Measurements from ENCODE around the gene ASB8. TPM values are rescaled to one million over a fixed set of nuclear protein-coding genes. Genes with fewer than 3 reads are reported as not detected.

Gene ASB8
- total and polyA plus RNA-seq, 2 of the 4 experiments (the other 2 are of a cell fraction): 22.9 to 26.7 TPM

DNA sequence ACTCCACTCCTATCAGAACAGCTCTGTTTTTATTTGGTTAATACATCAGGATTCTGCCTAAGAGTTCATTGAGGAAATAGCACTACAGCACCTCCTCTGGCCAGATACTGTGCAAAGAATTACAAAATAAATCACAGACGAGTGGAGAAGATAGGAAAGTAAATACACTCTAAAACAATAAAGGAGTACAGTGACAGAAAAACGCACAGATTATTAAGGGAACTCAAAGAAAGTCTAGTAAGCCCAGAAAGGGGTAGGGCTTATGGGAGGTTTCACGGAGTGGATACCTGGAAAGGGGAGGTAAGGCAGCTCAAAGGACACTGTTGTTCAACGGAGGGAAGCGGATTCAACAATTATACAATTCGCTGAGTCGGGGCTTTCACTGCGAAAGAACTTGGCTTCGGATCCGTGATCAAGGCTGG, 40.2 kb upstream of the ASB8 start:
- Histone ChIP-seq H2BK20ac (ENCODE audit: low read depth, low read length) (0 out of 2 replicates have a peak overlapping the region, but pooled peaks have one; percentile 37), H3K27ac (ENCODE audit: insufficient read depth, low read length) (peak overlapping the region; percentile 13; the same call in 1 of the 2 replicates), H3K9me3 (ENCODE audit: control insufficient read depth, insufficient read depth, low read length) (no peaks in the 10 kb centered on the region), H2BK15ac (ENCODE audit: low read depth, low read length) (no peak overlapping the region), H3K27me3 (ENCODE audit: control insufficient read depth, insufficient read depth, low read length) (peaks cover 7% of the 10 kb centered on the region), H3K23ac (ENCODE audit: low read depth, low read length) (peak overlapping the region; percentile 36; the same call in 1 of the 2 replicates), H3K9me1 (ENCODE audit: insufficient read depth, low read length) (peaks cover 3% of the 10 kb centered on the region; the same call in 1 of the 2 replicates), H3K4me2 (ENCODE audit: low read depth, low read length) (peak overlapping the region; percentile 93), H4K8ac (ENCODE audit: low read depth in 2 of 2, low read length in 2 of 2) (peak overlapping the region; percentile 44 to 99), H3K4me3 (ENCODE audit: insufficient read depth, low read depth, low read length) (peak overlapping the region; percentile 55), H3K9ac (ENCODE audit: low read depth, low read length) (peak overlapping the region; percentile 24), H4K20me1 (ENCODE audit: insufficient read depth, low read length) (no peaks in the 10 kb centered on the region), H2BK5ac (ENCODE audit: low read depth, low read length, poor library complexity, severe bottlenecking) (no peak overlapping the region), H4K91ac (ENCODE audit: insufficient read depth, low read depth, low read length) (no peak overlapping the region), H2AK9ac (replicated peaks; ENCODE audit: low read depth, low read length, poor library complexity) (no peak overlapping the region), H3K4ac (ENCODE audit: low read depth, low read length) (peak overlapping the region; percentile 6; the same call in 1 of the 2 replicates), H3K36me3 (ENCODE audit: control insufficient read depth, insufficient read depth, low read length) (no peaks in the 10 kb centered on the region), H2AFZ (replicated peaks; ENCODE audit: low read length, poor library complexity) (peak overlapping the region; percentile 96), H3K4me1 (ENCODE audit: control insufficient read depth, insufficient read depth, low read length) (peaks cover 6% of the 10 kb centered on the region; the same call in 1 of the 2 replicates), H3K79me1 (ENCODE audit: low read depth in 1 of 2, low read length in 2 of 2) (peaks cover 0 to 8% of the 10 kb centered on the region in 2 experiments; a peak in 2 of 4 replicates), H3K56ac (ENCODE audit: extremely low read depth, insufficient read depth, low read length) (no peak overlapping the region), H2AK5ac (ENCODE audit: low read depth, low read length) (no peak overlapping the region), H2BK120ac (ENCODE audit: low read depth, low read length) (no peak overlapping the region), H4K5ac (ENCODE audit: low read depth, low read length) (0 out of 2 replicates have a peak overlapping the region, but pooled peaks have one; percentile 13), H3K14ac (replicated peaks; ENCODE audit: low read depth, low read length) (0 out of 2 replicates have a peak overlapping the region, but pooled peaks have one; percentile 7), H3K18ac (ENCODE audit: low read depth, low read length) (peak overlapping the region; percentile 2; the same call in 1 of the 2 replicates)
- TF ChIP-seq RAD21 (IDR thresholded peaks at IDR 0.05; ENCODE audit: low read length): peak; percentile 16
- TF ChIP-seq MAFK (IDR thresholded peaks at IDR 0.05; ENCODE audit: low read depth, low read length): peak; percentile 73
- TF ChIP-seq, protein P1, sequence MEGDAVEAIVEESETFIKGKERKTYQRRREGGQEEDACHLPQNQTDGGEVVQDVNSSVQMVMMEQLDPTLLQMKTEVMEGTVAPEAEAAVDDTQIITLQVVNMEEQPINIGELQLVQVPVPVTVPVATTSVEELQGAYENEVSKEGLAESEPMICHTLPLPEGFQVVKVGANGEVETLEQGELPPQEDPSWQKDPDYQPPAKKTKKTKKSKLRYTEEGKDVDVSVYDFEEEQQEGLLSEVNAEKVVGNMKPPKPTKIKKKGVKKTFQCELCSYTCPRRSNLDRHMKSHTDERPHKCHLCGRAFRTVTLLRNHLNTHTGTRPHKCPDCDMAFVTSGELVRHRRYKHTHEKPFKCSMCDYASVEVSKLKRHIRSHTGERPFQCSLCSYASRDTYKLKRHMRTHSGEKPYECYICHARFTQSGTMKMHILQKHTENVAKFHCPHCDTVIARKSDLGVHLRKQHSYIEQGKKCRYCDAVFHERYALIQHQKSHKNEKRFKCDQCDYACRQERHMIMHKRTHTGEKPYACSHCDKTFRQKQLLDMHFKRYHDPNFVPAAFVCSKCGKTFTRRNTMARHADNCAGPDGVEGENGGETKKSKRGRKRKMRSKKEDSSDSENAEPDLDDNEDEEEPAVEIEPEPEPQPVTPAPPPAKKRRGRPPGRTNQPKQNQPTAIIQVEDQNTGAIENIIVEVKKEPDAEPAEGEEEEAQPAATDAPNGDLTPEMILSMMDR (conservative IDR thresholded peaks at IDR 0.05; ENCODE audit: low read depth, low read length): peak; percentile 48
- no peak for TF ChIP-seq NFE2L2 (IDR thresholded peaks at IDR 0.05; ENCODE audit: low read depth, low read length)
- WGBS, 2 experiments (ENCODE audit: extremely low coverage in 2 of 2, insufficient read length in 1 of 2): no CpG with 5 or more reads among the region's 10 CpGs
- ATAC-seq (ENCODE audit: low read depth) (peak; percentile 48; the same call in 1 of the 2 replicates), DNase-seq (no peak)
- no TSS peak for BruUV-seq (replicated peaks)
- CTCF ChIA-PET: interaction anchor here (0.5 to 3.8 kb wide), 6 partner anchors 8 to 466 kb away, joined by 3 to 18 read pairs (median 3); partner anchors contain the start of gene PFKM
- intact Hi-C loops (cut with micrococcal nuclease) (loop anchor here (5.0 kb wide), 2 partner anchors 155 to 615 kb away; partner anchors contain the start of gene ZNF641), dilution Hi-C loops (cut with HindIII; ENCODE audit: low sequenced_read_pairs, unreplicated experiment) (no loop called here), in situ Hi-C loops (cut with MboI; ENCODE audit: low sequenced_read_pairs) (no loop called here)
- POLR2A ChIA-PET (ENCODE audit: unreplicated experiment): no interaction called here

Data from IMR-90 (cell line).